GM18909 (cell line): Measurements from ENCODE around the gene ABRAXAS1.
A peak's percentile ranks its signal among the peaks of the same experiment; 100 is the strongest.

Source experiments
- ATAC-seq: cut with Tn5 transposase; IDR thresholded peaks from one replicate; pipeline ENCODE4 v1.9.1; 2021; ENCODE audit warnings: mild to moderate bottlenecking; ENCODE audit not compliant: unreplicated experiment, poor library complexity

Gene ABRAXAS1

GRCh38 chr4:83455281-83456183 is 29.4 kb downstream of the ABRAXAS1 start, which contains the start of the genes HELQ and MRPS18C:
Gene HELQ (minus strand): TSS chr4:83455823. CDS start chr4:83455693, 130 bp downstream.
Gene MRPS18C (plus strand): TSS chr4:83456058. CDS start chr4:83456078, 20 bp downstream.
- peak; percentile 96 for ATAC-seq

DNA sequence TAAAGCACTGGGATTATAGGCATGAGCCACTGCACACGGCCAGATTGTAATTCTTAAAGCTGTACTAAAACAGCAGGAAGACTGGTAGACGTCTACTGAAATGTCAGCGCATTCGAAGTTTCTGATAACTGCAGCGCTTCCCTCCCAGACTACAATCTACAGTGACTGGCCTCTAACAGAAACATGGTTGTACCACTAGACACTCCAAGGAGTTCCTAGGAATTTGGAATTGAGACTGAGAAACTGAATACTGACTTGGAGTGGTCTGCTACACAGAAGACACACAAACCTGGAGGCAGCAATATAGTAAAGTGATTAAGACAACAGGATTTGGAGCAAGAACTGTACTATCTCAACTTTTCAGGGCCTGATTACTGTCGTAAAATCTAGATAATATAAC is 30.2 kb downstream of the ABRAXAS1 start:
- ATAC-seq = no peak

DNA sequence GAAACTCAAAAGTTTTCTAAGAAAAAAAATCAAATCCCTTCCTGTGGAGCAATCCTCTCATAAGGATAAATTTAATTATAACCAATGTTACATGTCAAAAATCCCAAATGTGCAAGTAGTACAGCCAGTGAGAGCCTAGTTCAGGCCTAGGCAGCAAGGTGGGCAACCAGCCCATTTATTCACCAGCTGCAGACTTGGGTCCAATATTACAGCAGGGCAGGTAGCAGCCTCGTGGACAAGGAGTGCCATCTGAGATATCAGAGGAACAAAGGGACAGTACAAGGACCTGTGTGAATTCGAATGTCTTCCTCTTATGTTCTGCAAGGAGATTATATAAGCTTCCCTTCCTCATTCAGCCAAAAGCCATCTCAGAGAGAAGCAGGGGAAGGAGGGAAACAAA is 35.9 kb downstream of the ABRAXAS1 start:
- no peak for ATAC-seq

GRCh38 chr4:83440899-83441298 is 44.0 kb downstream of the ABRAXAS1 start:
- ATAC-seq = no peak

DNA sequence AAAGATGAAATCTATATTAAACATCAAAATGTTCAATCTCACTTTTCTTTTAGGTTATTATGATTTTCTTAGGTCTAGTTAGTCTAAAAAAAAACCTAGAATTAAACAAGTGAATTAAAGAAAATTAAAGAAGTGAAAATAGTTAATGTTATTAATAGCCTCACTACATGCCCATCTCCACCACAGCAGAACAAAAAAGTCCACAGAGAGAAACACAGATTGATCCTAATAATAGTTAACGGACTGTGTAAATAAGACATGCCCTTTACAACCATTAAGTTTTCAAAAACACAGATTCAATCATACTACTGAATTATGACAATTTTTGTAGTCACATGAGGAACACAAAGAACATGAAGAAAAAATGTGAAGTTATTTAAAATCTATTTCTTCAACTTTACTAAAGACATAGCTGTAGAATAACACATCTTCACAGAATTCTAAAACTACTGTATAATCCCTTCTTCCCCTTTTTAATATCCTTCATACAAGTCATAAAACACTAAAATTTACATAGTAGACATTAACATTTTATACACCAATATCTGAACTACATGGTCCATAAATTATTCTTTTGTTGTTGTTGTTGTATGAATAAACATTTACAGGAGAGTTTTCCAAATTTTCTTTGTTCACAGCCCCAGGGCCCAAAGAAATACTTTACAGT is 44.6 kb downstream of the ABRAXAS1 start:
- ATAC-seq = no peak

- no peak for ATAC-seq
Measured at GRCh38 chr4:83438719-83439118, 46.2 kb downstream of the ABRAXAS1 start.

DNA sequence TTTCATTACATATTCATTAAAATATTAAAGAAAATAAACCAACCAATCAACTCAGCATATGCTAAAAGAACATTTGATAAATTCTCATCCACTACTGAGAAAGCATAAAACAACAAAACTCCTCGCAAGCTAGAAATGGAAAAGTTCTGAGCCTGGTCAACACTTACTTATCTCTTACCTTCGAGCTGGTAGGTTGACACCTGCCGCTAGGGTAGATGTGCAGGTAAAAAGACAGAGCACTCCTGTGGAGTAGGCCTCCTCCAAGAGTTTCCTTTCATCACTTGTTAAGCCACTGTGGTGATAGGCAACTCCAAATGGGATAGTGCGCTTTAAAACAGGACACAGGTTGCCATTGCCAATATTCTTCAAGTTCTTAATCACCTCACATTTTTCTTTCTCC is 48.2 kb downstream of the ABRAXAS1 start:
- no peak for ATAC-seq

- no peak for ATAC-seq
Measured at GRCh38 chr4:83431200-83431599, 53.7 kb downstream of the ABRAXAS1 start.

DNA sequence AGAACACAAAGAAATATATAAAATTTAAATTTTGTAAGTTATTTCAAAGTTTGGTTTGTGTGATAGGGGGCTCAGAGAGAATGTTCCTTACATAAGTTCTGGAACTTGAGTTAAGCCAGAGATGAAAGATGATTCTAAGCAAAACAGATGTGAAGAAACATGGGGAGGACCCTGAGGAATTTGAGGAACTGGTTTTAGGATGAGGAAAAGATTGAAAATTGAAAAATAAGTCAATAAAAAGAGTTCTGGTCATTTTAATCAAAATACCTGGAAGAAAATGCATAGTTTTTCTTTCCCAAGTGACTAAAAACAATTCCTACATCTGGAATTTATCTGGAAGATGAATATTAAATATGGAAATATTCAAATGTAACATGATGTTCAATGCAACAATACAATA is 66.7 kb downstream of the ABRAXAS1 start:
- ATAC-seq = no peak

GRCh38 chr4:83417566-83417965 is 67.3 kb downstream of the ABRAXAS1 start:
- no peak for ATAC-seq

DNA sequence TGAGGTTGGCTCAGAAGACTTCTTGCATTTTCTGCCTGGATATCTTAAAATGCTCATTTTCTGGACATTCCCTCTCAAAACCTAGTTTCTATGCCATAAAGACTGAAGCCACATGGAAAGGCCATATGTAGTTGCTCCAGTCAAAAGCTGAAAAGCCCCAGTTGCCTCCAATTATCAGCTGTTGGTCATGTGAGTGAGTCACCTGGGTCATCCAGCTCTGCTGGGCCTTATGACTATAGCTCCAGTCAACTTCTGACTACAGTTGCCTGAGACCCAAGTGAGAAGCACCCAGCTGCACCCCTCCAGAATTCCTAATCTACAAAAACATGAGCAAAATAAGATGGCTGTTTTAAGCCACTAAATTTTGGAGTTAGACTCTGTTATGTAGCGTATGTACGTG is 71.2 kb downstream of the ABRAXAS1 start:
- no peak for ATAC-seq
